GM18526 (cell line): ENCODE measurements around the gene DNAJC1.

Experiments
- POLR2A ChIP-seq: IDR thresholded peaks from 3 replicates; pipeline ENCODE4 v1.6.1; 2011; ENCODE audit not compliant: insufficient read length; ENCODE audit errors: extremely low read depth

DNAJC1 gene

DNA sequence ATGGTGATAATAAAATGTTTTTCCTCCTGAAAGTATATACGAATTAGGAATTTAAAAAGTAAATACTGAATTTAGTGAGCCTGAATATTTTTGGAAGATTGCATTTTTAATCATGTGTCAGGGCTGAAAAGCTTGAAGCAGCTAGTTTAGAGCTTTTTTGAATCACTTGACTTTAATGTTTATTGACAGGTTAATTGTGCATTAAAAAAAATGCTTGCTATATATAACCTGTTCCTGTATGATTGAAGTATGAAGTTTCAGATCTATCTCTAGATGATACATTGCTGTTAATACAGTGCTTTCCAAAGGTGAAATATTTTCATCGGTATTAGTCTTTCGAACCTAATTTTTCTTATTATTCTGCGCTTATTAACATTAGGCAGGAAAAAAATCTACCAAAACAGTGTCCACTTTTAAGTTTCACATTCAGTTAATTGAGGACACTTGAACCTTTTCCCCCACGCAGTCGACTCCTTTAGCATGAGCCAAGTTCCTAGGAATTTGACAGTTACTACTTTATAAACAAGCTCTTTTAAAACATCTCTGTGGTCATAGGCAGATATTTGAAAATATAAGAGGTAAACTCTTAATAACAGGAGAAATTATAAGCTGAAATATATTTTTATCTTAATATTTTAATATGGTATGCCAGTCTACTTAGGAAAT, 282.4 kb downstream of the DNAJC1 start:
- TF ChIP-seq POLR2A = no peak

DNA sequence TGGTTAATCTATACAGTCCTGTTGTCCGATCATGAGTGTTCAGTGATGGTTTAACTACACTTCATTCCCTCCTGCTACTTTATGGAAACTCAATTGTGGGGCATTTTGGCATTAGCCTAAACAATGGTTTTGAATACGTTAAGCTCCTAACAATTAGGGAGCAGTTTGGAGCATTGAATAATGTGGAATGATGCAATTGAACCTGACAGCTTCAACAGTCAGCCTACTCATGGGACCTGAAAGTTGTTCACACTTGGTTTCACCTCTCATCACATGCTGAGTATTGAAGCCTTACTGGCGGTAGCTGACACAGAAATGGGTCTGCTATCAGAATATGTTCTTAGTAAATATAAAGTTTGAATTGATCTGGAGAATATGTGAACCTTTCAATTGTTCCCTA, 283.4 kb downstream of the DNAJC1 start:
- TF ChIP-seq POLR2A = no peak

DNA sequence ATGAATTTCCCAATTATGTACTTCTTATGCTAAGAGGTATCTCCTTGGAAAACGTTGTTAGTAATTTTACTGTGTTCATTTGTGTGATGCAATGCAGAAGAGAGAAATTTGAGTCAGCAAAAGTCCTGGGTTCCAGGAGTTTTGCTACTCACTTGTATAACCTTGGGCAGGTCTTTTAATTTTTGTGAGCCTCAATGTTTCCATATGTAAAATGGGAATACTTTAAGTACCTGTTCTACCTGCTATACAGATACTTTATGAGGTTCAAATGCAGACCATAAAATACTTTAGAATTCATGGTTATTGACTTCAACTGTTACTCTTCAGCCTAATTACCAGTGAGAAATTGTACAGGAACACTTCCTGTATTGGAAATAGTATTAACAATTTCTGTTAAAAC, 284.0 kb downstream of the DNAJC1 start:
- no peak for TF ChIP-seq POLR2A

DNA sequence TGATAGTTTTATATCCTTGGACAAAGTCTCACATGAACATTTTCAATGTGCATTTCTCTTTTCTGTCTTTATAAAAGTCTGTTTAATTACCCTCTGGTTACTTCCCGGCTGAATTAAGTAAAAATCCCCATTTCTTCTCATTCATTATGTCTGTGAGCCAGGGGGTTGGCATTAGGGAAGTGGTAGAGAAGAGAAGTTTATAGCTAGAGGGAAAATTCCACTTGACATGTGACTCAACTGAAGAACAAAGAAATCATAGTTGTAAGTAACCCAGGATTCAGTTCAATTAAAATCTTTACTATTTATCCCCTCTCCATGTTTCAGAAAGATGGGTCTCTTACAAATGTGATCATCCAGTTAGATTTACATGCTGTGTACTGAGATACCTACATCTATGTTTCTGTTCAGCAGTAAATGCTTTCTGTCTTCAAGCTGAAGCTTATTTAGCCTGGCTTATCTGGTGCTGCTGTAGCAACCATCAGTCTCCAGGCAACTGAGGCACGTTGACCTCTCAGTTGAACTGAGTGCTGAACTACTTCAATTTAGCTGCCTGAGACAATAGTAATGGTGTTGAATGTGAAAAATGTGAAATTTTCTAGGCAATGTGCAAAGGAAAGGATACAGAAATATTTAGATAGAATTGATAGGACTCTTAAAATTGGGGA, 287.9 kb downstream of the DNAJC1 start:
- TF ChIP-seq POLR2A = no peak

DNA sequence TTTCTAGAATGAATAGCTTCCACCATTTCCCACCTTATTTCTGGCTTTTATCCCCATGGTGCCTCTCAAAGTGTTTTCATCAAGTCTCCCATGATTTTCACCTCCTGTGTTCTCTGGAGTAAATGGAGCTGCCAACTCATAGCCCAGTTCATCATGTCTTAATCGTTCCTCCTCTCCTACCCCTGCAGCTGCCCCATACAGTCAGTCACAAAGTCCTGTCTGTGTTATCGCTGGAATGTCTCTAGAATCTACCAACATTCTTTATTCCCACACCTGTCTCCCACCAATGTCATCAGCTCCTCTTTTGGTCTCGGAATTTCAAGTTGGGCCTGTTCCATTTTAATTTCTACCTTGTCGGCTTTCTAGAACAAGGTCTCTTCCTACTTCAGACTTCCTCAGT, 290.6 kb downstream of the DNAJC1 start:
- TF ChIP-seq POLR2A = no peak

DNA sequence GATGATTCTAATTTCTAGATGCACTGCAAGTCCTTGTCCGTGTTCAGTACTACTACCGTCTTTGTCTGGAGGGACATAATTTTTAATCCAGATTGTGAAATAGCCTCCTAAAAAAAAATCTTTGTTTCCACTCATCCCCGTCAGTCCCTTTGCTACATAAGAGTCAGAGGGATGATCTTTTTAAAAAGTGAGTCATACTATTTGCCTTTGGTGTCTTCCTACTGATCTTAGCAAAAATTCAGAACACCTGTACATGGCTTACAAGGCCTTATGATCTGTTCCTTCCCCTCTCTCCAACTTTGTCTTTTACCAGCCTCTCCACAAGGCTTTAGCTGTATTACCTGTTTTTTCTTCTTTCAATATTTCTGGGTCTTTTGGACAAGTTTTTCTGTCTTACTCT, 296.0 kb downstream of the DNAJC1 start:
- TF ChIP-seq POLR2A = no peak
